Tibial artery (tissue), 4 donors: ENCODE results near the gene PPP1R16B.

ENCODE experiments used
- DNase-seq, 2 donors: peaks; one replicate each; pipeline ENCODE4 v3.0.0-alpha.2; 2019
- H3K27ac ChIP-seq, 2 donors: fragments of 200-600 bp; sonication (generic) in 1 of 2; 1 replicate in 1 of 2; 2 replicates in 1 of 2; pipeline ENCODE4 v1.5.1; 2018 to 2019; ENCODE audit warnings: mild to moderate bottlenecking in 1 of 2
- H3K27me3 ChIP-seq, 2 donors: fragments of 200-600 bp; sonication (generic) in 1 of 2; one replicate each; pipeline versions ENCODE4 v1.5.1 to v1.6.0; 2016 to 2019
- H3K36me3 ChIP-seq, 3 donors: fragments of 200-600 bp; sonication (generic) in 2 of 3; one replicate each; pipeline ENCODE4 v1.5.1; 2016 to 2019; ENCODE audit warnings: mild to moderate bottlenecking in 2 of 3
- H3K4me1 ChIP-seq, 4 donors: fragments of 200-600 bp; sonication (generic) in 2 of 4; 1 replicate in 3 of 4; 2 replicates in 1 of 4; pipeline ENCODE4 v1.5.1; 2016 to 2019
- H3K4me3 ChIP-seq, 2 donors: fragments of 200-600 bp; sonication (generic) in 1 of 2; 1 replicate in 1 of 2; 2 replicates in 1 of 2; pipeline ENCODE4 v1.5.1; 2018 to 2019; ENCODE audit warnings: mild to moderate bottlenecking in 2 of 2
- H3K9me3 ChIP-seq, 3 donors: fragments of 200-600 bp; sonication (generic) in 1 of 3; one replicate each; pipeline ENCODE4 v1.5.1; 2016 to 2019
- CTCF ChIP-seq, 2 experiments: fragments of 200-600 bp in 1 of 2; fragments of 450-650 bp in 1 of 2; IDR thresholded peaks; one replicate each; pipeline ENCODE4 v1.5.1; 2017 to 2019; ENCODE audit warnings: antibody characterized with exemption in 2 of 2, mild to moderate bottlenecking in 1 of 2, moderate library complexity in 1 of 2
- intact Hi-C: fragments of 100-400 bp; cut with DNase I; formaldehyde crosslinking; loops from one replicate; pipeline ENCODE4 v1.15.0; 2023; ENCODE audit warnings: low total_unique reads

The PPP1R16B gene

GRCh38 chr20:38782275-38782674 lies 23.2 kb upstream of the PPP1R16B start:
- intact Hi-C loops, result no loop called here
- H3K27ac ChIP-seq, result no peak overlapping the region
- no peaks in the 10 kb centered on the region for H3K36me3 ChIP-seq

GRCh38 chr20:38787870-38788269 lies 17.6 kb upstream of the PPP1R16B start:
- peaks cover 0 to 6% (median 0%) of the 10 kb centered on the region in 3 donors for H3K9me3 ChIP-seq
- H3K36me3 ChIP-seq, result peaks cover 0 to 3% (median 0%) of the 10 kb centered on the region in 3 donors
- intact Hi-C loops, result no loop called here
- H3K27ac ChIP-seq, result no peak overlapping the region
- H3K27me3 ChIP-seq, result peaks cover 0 to 5% of the 10 kb centered on the region in 2 donors
- no peak overlapping the region for H3K4me3 ChIP-seq
- H3K4me1 ChIP-seq, result no peaks in the 10 kb centered on the region
- DNase-seq, result no peak
- no peak for TF ChIP-seq CTCF (IDR thresholded peaks at IDR 0.05)

More at GRCh38 chr20:38782275-38782674, 23.2 kb upstream of the PPP1R16B start:
- Histone ChIP-seq H3K4me3 (no peak overlapping the region), H3K9me3 (no peaks in the 10 kb centered on the region), H3K27me3 (no peaks in the 10 kb centered on the region), H3K4me1 (no peaks in the 10 kb centered on the region)
- no peak for TF ChIP-seq CTCF (IDR thresholded peaks at IDR 0.05)
- no peak for DNase-seq

GRCh38 chr20:38789503-38790199 lies 15.8 kb upstream of the PPP1R16B start:
- no peak for TF ChIP-seq CTCF (IDR thresholded peaks at IDR 0.05)
- H3K4me3 ChIP-seq, result no peak overlapping the region
- intact Hi-C loops, result no loop called here
- H3K27ac ChIP-seq, result no peak overlapping the region
- H3K9me3 ChIP-seq, result peaks cover 0 to 6% (median 0%) of the 10 kb centered on the region in 3 donors
- H3K36me3 ChIP-seq, result peaks cover 0 to 3% (median 0%) of the 10 kb centered on the region in 3 donors
- H3K27me3 ChIP-seq, result peaks cover 0 to 5% of the 10 kb centered on the region in 2 donors
- no peak for DNase-seq
- no peaks in the 10 kb centered on the region for H3K4me1 ChIP-seq

- H3K4me1 ChIP-seq, result no peaks in the 10 kb centered on the region
- H3K9me3 ChIP-seq, result peaks cover 0 to 6% (median 0%) of the 10 kb centered on the region in 3 donors
- no peak overlapping the region for H3K27ac ChIP-seq
- peaks cover 0 to 6% of the 10 kb centered on the region in 2 donors for H3K27me3 ChIP-seq
- no peak for DNase-seq
- no peak overlapping the region for H3K4me3 ChIP-seq
- peak; percentile 59 to 62 for TF ChIP-seq CTCF (IDR thresholded peaks at IDR 0.05)
- intact Hi-C loops, result no loop called here
- H3K36me3 ChIP-seq, result peaks cover 0 to 3% (median 0%) of the 10 kb centered on the region in 3 donors
These were observed 15.1 kb upstream of the PPP1R16B start for GRCh38 chr20:38790200-38791053.

GRCh38 chr20:38791291-38791690 lies 14.2 kb upstream of the PPP1R16B start:
- no peak overlapping the region for H3K27ac ChIP-seq
- peaks cover 0 to 6% (median 0%) of the 10 kb centered on the region in 3 donors for H3K9me3 ChIP-seq
- H3K27me3 ChIP-seq, result peaks cover 0 to 13% of the 10 kb centered on the region in 2 donors
- H3K4me3 ChIP-seq, result no peak overlapping the region
- DNase-seq, result no peak
- intact Hi-C loops, result no loop called here
- peaks cover 0 to 3% (median 0%) of the 10 kb centered on the region in 3 donors for H3K36me3 ChIP-seq
- H3K4me1 ChIP-seq, result no peaks in the 10 kb centered on the region
- no peak for TF ChIP-seq CTCF (IDR thresholded peaks at IDR 0.05)
